GM10847 (cell line): ENCODE measurements around the gene RSPH1.

Experiments used
- POLR2A ChIP-seq: IDR thresholded peaks from 2 replicates; pipeline ENCODE4 v1.6.1; 2011; ENCODE audit not compliant: insufficient read length; ENCODE audit errors: extremely low read depth

RSPH1 gene

DNA sequence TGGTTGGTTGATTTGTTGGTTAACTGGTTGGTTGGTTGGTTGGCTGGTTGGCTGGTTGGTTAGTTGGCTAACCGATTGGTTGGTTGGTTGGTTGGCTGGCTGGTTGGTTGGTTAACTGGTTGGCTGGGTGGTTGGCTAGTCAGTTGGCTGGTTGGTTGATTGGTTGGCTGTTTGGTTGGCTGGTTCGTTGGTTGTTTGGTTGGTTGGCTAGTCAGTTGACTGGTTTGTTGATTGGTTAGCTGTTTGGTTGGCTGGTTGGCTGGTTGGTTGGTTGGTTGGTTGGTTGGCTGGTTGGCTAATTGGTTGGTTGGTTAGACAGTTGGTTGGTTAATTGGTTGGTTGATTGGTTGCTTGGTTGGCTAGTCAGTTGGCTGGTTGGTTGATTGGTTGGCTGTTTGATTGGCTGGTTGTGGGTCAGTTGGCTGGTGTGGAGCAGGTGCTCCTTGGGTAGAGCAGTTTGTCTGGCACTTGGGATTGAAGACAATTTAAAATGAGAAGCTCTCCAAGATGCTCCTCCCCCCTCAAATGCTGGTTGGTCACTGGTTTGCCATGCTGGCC, 6.9 kb downstream of the RSPH1 start:
- no peak for TF ChIP-seq POLR2A

- no peak for TF ChIP-seq POLR2A
Observed at GRCh38 chr21:42486531-42486930, 9.5 kb downstream of the RSPH1 start.

GRCh38 chr21:42486072-42486471, 10.0 kb downstream of the RSPH1 start:
- no peak for TF ChIP-seq POLR2A

GRCh38 chr21:42484966-42485365, 11.1 kb downstream of the RSPH1 start:
- TF ChIP-seq POLR2A: no peak

- TF ChIP-seq POLR2A: no peak
Observed at GRCh38 chr21:42481169-42481568, 14.9 kb downstream of the RSPH1 start.

GRCh38 chr21:42480736-42481135, 15.3 kb downstream of the RSPH1 start:
- no peak for TF ChIP-seq POLR2A

GRCh38 chr21:42479582-42479981, 16.4 kb downstream of the RSPH1 start:
- no peak for TF ChIP-seq POLR2A

- TF ChIP-seq POLR2A: no peak
Observed at GRCh38 chr21:42478504-42478903, 17.5 kb downstream of the RSPH1 start.

DNA sequence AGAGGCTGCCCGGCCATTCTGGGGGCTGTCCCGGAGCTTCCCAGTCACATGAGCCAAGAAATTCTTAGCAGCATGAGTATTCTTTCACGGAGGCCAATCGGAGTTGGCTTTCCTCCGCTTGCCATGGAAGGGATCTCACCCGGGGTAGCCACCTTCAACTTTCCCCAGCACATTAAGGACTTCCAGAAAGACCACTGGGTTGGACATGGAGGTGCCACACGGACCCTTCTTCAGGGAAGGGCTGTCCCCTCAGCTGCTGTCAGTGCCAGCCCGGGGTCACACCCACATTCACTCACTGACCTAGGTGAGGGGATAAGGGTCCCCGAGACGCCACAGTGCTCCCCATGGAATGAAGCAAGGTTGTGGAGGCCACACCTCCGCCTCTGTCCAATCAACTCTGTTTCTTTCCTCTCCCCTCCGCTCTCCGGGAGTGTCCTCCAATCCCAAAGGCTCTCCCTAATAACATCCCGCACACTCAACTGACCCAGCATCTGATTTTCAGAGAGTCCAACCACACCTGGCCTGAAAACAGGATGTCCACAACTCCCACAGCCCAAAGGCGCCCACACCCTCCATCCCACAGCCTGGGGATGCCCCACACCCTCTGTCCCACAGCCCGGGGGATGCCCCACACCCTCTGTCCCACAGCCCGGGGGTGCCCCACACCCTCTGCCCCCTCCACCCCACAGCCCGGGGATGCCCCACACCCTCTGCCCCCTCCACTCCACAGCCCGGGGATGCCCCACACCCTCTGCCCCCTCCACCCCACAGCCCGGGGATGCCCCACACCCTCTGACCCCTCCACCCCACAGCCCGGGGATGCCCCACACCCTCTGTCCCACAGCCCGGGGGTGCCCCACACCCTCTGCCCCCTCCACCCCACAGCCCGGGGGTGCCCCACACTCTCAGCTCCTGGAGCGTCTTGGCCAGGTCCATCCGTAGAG, 19.4 kb downstream of the RSPH1 start:
- TF ChIP-seq POLR2A: no peak

GRCh38 chr21:42475526-42476387, 20.3 kb downstream of the RSPH1 start:
- TF ChIP-seq POLR2A: no peak

DNA sequence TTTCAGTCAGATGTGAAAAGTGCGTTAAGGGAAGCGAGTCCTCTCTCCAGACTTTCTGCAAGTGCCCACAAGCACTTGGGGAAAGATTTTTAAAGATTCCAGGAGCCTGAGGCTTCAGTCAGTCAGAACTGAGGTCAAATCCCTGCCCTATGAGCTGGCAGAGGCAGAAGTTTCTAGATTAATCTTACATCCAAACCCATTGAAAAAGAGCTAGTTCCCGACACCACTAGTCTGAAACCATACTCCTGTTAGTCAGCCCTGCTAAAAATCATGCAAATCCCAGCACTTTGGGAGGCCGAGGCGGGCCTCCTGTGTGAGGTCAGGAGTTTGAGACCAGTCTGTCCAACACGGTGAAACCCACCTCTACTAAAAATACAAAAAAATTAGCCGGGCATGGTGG, 21.0 kb downstream of the RSPH1 start:
- TF ChIP-seq POLR2A: no peak

GRCh38 chr21:42474043-42474831, 21.8 kb downstream of the RSPH1 start:
- no peak for TF ChIP-seq POLR2A

- TF ChIP-seq POLR2A: no peak
Observed at GRCh38 chr21:42473498-42474042, 22.5 kb downstream of the RSPH1 start.

- TF ChIP-seq POLR2A: no peak
Observed at GRCh38 chr21:42472521-42472920, 23.5 kb downstream of the RSPH1 start.
